Duodenal mucosa (tissue), 2 donors: ENCODE data around the gene LIPC.
A peak's percentile ranks its signal among the peaks of the same experiment; 100 is the strongest.

ENCODE experiments used
- H3K27ac ChIP-seq: one replicate; pipeline ENCODE4 v1.7.0; 2013; ENCODE audit warnings: low read depth, low read length
- H3K27me3 ChIP-seq, 2 donors: one replicate each; pipeline ENCODE4 v1.7.0; 2013; ENCODE audit warnings: low read length in 2 of 2, control low read depth in 1 of 2; ENCODE audit not compliant: insufficient read depth in 2 of 2, control insufficient read depth in 1 of 2
- H3K36me3 ChIP-seq, 2 donors: one replicate each; pipeline ENCODE4 v1.7.0; 2013; ENCODE audit warnings: low read length in 2 of 2, control low read depth in 1 of 2; ENCODE audit not compliant: insufficient read depth in 2 of 2, control insufficient read depth in 1 of 2
- H3K4me1 ChIP-seq, 2 donors: one replicate each; pipeline ENCODE4 v1.7.0; 2013; ENCODE audit warnings: low read length in 2 of 2, control low read depth in 1 of 2; ENCODE audit not compliant: insufficient read depth in 2 of 2, control insufficient read depth in 1 of 2
- H3K4me3 ChIP-seq, 2 donors: one replicate each; pipeline ENCODE4 v1.7.0; 2013; ENCODE audit warnings: low read length in 2 of 2, low read depth in 1 of 2
- H3K9ac ChIP-seq, 2 donors: one replicate each; pipeline ENCODE4 v1.7.0; 2013; ENCODE audit warnings: low read length in 2 of 2, low read depth in 1 of 2
- H3K9me3 ChIP-seq, 2 donors: one replicate each; pipeline ENCODE4 v1.7.0; 2013; ENCODE audit warnings: low read length in 2 of 2, control low read depth in 1 of 2; ENCODE audit not compliant: control insufficient read depth in 1 of 2

LIPC gene

DNA sequence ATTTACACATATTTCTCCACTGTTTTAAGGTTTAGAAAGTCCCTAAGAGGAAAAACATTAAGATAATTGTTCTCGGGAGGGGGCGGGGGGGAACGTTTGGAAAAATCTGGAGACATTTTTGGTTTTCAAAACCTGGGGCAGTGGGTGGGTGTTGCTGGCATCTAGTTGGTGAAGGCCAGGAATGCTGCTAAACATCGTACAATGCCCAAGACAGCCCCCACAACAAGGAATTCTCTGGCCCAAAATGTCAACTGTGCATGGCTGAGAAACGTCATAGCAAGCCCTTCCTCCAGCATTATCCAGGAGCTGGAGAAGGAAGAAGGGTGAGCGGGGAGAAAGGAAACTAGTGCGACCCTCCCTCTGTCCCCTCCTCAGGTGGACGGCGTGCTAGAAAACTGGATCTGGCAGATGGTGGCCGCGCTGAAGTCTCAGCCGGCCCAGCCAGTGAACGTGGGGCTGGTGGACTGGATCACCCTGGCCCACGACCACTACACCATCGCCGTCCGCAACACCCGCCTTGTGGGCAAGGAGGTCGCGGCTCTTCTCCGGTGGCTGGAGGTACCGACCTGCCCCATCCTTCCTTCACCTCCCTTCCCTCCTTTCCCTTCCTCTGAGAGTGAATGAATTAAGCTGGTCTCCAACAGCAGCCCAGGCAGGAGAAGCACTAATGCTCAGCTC lies 109.8 kb downstream of the LIPC start:
- Histone ChIP-seq H3K27ac (no peak overlapping the region), H3K4me1 (no peaks in the 10 kb centered on the region)

GRCh38 chr15:58543664-58544335 lies 112.0 kb downstream of the LIPC start:
- peaks cover 0 to 2% of the 10 kb centered on the region in 2 donors for H3K4me1 ChIP-seq
- no peak overlapping the region for H3K27ac ChIP-seq
- no peak overlapping the region for H3K4me3 ChIP-seq
- no peaks in the 10 kb centered on the region for H3K9me3 ChIP-seq
- no peaks in the 10 kb centered on the region for H3K27me3 ChIP-seq
- no peaks in the 10 kb centered on the region for H3K36me3 ChIP-seq
- H3K9ac ChIP-seq, result no peak overlapping the region

More for the DNA sequence above, 109.8 kb downstream of the LIPC start:
- no peaks in the 10 kb centered on the region for H3K9me3 ChIP-seq
- no peaks in the 10 kb centered on the region for H3K27me3 ChIP-seq
- H3K36me3 ChIP-seq, result no peaks in the 10 kb centered on the region
- no peak overlapping the region for H3K9ac ChIP-seq
- H3K4me3 ChIP-seq, result no peak overlapping the region

DNA sequence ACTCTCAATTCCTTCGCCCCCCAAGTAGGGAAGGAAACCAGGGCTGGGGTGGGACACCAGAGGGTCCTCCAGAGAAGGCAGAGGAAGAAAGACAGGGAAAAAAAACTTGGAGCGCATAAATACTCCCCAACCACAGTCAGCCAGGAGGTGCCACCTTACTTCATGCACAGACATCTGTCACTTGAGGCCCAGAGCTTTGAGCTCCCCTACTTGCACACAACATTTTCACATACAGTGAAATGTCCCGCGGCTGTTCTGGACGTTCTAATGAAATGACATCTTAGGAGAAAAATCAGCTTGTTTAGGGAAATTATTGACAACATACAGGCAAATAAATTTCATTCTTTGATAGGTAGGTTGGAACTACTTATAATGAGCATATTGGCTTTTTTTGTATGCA lies 113.0 kb downstream of the LIPC start:
- H3K27me3 ChIP-seq, result no peaks in the 10 kb centered on the region
- H3K27ac ChIP-seq, result no peak overlapping the region

DNA sequence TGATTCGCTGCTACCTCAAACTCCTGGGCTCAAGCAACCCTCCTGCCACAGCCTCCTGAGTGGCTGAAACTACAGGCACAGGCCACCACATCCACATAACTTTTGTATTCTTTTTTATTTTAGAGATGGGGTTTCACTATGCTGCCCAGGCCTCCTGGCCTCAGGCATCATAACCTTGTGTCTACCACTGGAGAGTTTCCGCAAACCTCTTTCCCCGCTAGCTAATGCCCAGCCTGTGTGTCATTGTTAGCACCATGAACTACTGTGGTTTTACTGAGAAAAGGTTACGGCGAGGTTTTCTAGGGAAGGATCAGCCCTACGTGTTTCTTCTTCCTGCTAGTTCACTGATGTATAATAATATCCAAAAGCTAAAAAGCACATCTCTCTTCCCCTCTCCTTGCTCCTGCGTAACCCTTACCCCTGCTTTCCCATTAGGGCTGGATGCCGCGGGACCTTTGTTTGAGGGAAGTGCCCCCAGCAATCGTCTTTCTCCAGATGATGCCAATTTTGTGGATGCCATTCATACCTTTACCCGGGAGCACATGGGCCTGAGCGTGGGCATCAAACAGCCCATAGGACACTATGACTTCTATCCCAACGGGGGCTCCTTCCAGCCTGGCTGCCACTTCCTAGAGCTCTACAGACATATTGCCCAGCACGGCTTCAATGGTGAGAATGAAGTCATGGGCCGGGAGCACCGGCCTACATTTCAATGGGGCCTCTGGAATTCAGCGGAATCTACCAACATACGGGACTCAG lies 113.7 kb downstream of the LIPC start:
- Histone ChIP-seq H3K9me3 (no peaks in the 10 kb centered on the region), H3K36me3 (no peaks in the 10 kb centered on the region), H3K9ac (no peak overlapping the region), H3K4me3 (no peak overlapping the region), H3K4me1 (peaks cover 0 to 2% of the 10 kb centered on the region in 2 donors), H3K27ac (no peak overlapping the region), H3K27me3 (no peaks in the 10 kb centered on the region)

More for the DNA sequence above, 113.0 kb downstream of the LIPC start:
- Histone ChIP-seq H3K9me3 (no peaks in the 10 kb centered on the region), H3K9ac (no peak overlapping the region), H3K36me3 (no peaks in the 10 kb centered on the region), H3K4me3 (no peak overlapping the region), H3K4me1 (peaks cover 0 to 2% of the 10 kb centered on the region in 2 donors)

- no peak overlapping the region for H3K4me3 ChIP-seq
- peaks cover 0 to 4% of the 10 kb centered on the region in 2 donors for H3K4me1 ChIP-seq
- no peak overlapping the region for H3K27ac ChIP-seq
- no peaks in the 10 kb centered on the region for H3K36me3 ChIP-seq
- H3K27me3 ChIP-seq, result no peaks in the 10 kb centered on the region
- no peaks in the 10 kb centered on the region for H3K9me3 ChIP-seq
- H3K9ac ChIP-seq, result no peak overlapping the region
Observed at GRCh38 chr15:58546066-58546591, 114.3 kb downstream of the LIPC start.

DNA sequence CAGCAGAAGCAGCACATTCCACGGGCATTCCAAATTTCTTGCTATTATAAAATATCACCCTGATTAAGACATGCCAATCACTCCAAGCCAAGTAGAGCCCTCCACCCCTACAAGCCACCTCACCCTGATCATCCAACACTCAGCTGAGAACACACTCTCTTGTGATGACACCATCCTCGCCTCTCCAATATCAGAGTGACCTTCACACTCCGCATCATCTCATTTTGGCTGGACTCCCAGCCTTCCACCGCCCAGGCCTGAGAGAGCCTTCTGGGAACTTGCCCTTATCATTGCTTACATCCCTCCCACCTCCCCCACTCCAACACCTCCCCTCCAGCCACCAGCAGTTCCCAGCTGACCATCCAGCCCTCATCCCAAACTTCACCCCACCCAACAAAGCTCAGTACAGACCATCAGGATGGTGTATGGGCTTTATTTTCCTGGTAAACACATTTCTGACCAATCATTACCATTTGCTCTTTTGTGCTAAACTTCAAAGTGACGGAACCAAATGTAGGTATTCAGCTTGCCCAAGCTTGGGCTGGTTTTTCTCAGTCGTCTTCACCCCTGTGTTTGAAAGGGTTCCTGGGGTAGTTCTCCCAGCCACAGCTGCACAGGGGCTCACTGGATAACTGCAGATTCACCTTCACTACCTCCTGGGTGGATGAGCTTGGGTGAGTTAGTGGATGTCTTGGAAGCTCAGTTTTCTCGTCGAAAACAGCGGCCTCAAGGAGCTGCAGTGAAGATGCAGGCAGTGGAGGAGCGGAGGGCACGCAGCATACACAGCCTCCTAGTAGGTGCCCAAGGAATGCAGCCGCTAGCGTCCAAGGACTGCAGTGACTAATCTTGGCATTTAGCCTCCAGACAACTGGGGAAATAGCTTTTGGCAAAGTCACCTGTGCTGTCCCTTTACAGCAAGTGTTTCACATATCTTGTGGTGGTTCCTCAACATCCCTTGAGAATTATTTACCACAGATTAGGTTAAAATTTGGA lies 115.1 kb downstream of the LIPC start:
- no peak overlapping the region for H3K27ac ChIP-seq

DNA sequence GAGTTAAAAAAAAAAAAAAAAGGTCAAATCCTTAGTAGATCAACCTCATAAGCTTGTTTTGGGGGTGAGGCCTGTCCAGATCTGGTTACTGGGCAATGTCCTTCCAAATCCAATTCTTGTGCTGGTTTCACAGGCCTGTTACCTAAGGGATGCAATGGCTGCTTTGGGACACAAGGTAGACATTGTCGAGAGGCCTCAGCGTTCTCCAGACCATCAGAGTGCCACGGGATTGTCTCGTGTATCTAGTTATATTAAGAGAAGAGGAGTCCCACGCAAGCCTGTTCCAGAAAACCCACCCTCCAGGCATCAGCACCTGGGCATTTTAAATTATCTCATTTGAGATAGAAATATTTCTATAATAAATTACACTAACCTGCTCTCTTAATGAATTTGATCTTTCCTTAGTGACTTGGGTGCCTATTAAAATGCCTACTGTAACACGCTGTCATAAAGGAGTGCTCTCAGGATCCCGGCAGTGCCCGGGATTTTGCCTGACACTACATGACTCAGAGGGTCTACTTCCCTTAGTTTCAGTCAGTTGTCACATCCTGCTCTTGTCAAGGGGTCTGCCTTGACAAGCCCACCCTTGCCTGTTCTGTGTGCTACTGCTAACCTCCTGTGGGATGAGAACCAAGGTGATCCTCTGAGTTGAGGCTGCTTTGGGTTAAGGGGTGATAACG lies 116.0 kb downstream of the LIPC start:
- Histone ChIP-seq H3K27ac (no peak overlapping the region), H3K4me1 (peaks cover 12 to 20% of the 10 kb centered on the region in 2 donors), H3K9me3 (no peaks in the 10 kb centered on the region), H3K36me3 (no peaks in the 10 kb centered on the region), H3K4me3 (no peak overlapping the region), H3K9ac (no peak overlapping the region), H3K27me3 (no peaks in the 10 kb centered on the region)

More for the DNA sequence above, 115.1 kb downstream of the LIPC start:
- H3K36me3 ChIP-seq, result no peaks in the 10 kb centered on the region
- H3K27me3 ChIP-seq, result no peaks in the 10 kb centered on the region
- no peak overlapping the region for H3K4me3 ChIP-seq
- peaks cover 6 to 12% of the 10 kb centered on the region in 2 donors for H3K4me1 ChIP-seq
- no peak overlapping the region for H3K9ac ChIP-seq
- no peaks in the 10 kb centered on the region for H3K9me3 ChIP-seq

DNA sequence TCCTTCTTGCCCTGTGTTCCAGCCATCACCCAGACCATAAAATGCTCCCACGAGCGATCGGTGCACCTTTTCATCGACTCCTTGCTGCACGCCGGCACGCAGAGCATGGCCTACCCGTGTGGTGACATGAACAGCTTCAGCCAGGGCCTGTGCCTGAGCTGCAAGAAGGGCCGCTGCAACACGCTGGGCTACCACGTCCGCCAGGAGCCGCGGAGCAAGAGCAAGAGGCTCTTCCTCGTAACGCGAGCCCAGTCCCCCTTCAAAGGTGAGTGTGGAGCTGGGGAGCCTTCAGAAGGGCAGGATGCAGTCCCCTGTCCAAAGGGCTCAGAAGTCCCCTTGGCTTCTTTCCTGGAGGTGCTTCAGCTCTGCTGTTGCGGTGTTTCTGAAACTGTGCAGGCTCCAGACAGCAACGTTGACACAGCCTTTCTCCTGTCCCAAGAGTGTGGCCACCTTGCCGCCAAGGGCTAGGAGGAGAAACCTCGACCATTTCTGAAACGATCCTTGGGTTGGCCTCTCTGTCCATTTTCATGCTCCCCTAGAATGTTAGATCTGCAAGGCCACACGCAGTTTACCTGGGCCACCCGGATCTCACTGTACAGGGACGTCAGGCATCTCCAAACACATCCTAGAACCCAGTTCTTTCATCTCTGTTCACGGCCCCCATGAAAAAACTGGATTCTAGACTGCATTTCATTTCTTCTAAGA lies 116.7 kb downstream of the LIPC start:
- Histone ChIP-seq H3K4me3 (no peak overlapping the region), H3K27me3 (no peaks in the 10 kb centered on the region), H3K9ac (peak overlapping the region in 1 of 2 donors; percentile 1), H3K27ac (no peak overlapping the region), H3K4me1 (peaks cover 16 to 22% of the 10 kb centered on the region in 2 donors), H3K36me3 (no peaks in the 10 kb centered on the region), H3K9me3 (no peaks in the 10 kb centered on the region)
